Heart right ventricle (tissue), 16 donors: Measurements from ENCODE around the gene PREX1. TPM values are rescaled to one million over a fixed set of nuclear protein-coding genes. Genes with fewer than 3 reads are reported as not detected.

Source experiments
- ATAC-seq, 8 donors: fragments of 200-7000 bp; cut with Tn5 transposase; one replicate each; pipeline ENCODE4 v1.9.1; 2020; ENCODE audit warnings: mild to moderate bottlenecking in 8 of 8, moderate library complexity in 8 of 8, moderate number of reproducible peaks in 1 of 8
- DNase-seq, 2 donors: peaks; one replicate each; pipeline ENCODE4 v3.0.0-alpha.2; 2020
- H3K27ac ChIP-seq, 10 donors: fragments of 200-600 bp; sonication (generic) in 2 of 10; one replicate each; pipeline versions ENCODE4 v1.5.0 to v1.8.0; 2020 to 2022; ENCODE audit warnings: mild to moderate bottlenecking in 3 of 10
- H3K27me3 ChIP-seq, 7 donors: fragments of 200-600 bp; one replicate each; pipeline ENCODE4 v1.8.0; 2021 to 2022; ENCODE audit warnings: mild to moderate bottlenecking in 2 of 7
- H3K36me3 ChIP-seq, 9 donors: fragments of 200-600 bp; sonication (generic) in 1 of 9; one replicate each; pipeline versions ENCODE4 v1.5.0 to v1.8.0; 2020 to 2022; ENCODE audit warnings: mild to moderate bottlenecking in 2 of 9
- H3K4me1 ChIP-seq, 9 donors: fragments of 200-600 bp; sonication (generic) in 1 of 9; one replicate each; pipeline versions ENCODE4 v1.5.0 to v1.8.0; 2020 to 2022; ENCODE audit warnings: mild to moderate bottlenecking in 4 of 9
- H3K4me3 ChIP-seq, 10 donors: fragments of 200-600 bp; sonication (generic) in 2 of 10; one replicate each; pipeline versions ENCODE4 v1.5.0 to v1.8.0; 2020 to 2022; ENCODE audit warnings: mild to moderate bottlenecking in 7 of 10, moderate library complexity in 2 of 10
- H3K9me3 ChIP-seq, 11 donors: fragments of 200-600 bp in 10 of 11; sonication (generic) in 2 of 11; one replicate each; pipeline versions ENCODE4 v1.5.0 to v1.8.0; 2013 to 2022; ENCODE audit warnings: mild to moderate bottlenecking in 2 of 11, control low read depth in 1 of 11, moderate library complexity in 1 of 11
- WGBS, 2 donors: extraction: QIAGEN DNeasy Blood & Tissue Kit; methylation state at CpG; one replicate each; pipeline ENCODE4 v1.1.7; 2013; ENCODE audit warnings: inconsistent platforms in 1 of 2; 5-methylcytosine and 5-hydroxymethylcytosine counted together
- intact Hi-C, 10 donors: fragments of 100-400 bp; cut with DNase I; formaldehyde crosslinking; loops; one replicate each; pipeline versions ENCODE4 v1.11.1 to v1.14.2; 2022
- polyA plus RNA-seq, 2 donors: library from polyadenylated mRNA; stranded (reverse); fragments of 200-250 nt; gene quantifications; one replicate each; pipeline ENCODE4 v1.2.3, GENCODE V29; 2013
- total RNA-seq, 10 donors: library from RNA; stranded (reverse); fragmentation: NEBNext Ultra II Directional in 3 of 10; extraction: Animal tissue kit (Norgen Biotek cat#: 25700) in 3 of 10; gene quantifications; one replicate each; pipeline versions ENCODE4 v1.2.1 to v1.2.4, GENCODE V29; 2021 to 2023
- TF ChIP-seq, protein P1 (sequence below), 9 donors: fragments of 200-600 bp; sonication (generic) in 2 of 9; IDR thresholded peaks; one replicate each; pipeline versions ENCODE4 v1.5.0 to v1.8.0; 2021 to 2022; ENCODE audit warnings: antibody characterized with exemption in 9 of 9, mild to moderate bottlenecking in 5 of 9, moderate library complexity in 1 of 9
- donor health status: Arrhythmogenic right ventricular cardiomyopathy.
- donor health status: ischemic (EF 13 %, LVEDD 7.1; RV severe dilation, severe dysfunction).
- donor health status: healthy with polysubstance abuse.
- donor health status: DM: no; HTN: yes; CAD: no.
- donor health status: DM: no; HTN: no; CAD: no.
- donor health status: ischemic (EF 25% LVEDD 6.9; RV normal size, moderate dysfunction).
- donor health status: ischemic (EF 25% LVEDD 5.7; RV mildly dilated, moderate dysfunction).
- donor health status: healthy.
- donor health status: DM: yes; HTN: yes; CAD: no.
- donor health status: Ischemic cardiomyopathy.
- donor health status: ischemic (EF 35%, LVEDD 5.7; RV mildly dilated, moderate dysfunction).
- donor health status: nonischemic (EF 11% LVEDD 7.7; RV severe dilation, severe dysfunction).
- donor health status: DM: yes; HTN: yes; CAD: no.
- donor health status: PGD.
- donor health status: ischemic (EF 29% LVEDD 5.4; RV normal size, mild dysfunction).
- donor health status: nonischemic (EF 23%, LVEDD 6.1; RV moderate dilation, normal function).

PREX1 gene
- total and polyA plus RNA-seq, 12 donors, result 4.6 to 23.4 (median 8.8) TPM

DNA sequence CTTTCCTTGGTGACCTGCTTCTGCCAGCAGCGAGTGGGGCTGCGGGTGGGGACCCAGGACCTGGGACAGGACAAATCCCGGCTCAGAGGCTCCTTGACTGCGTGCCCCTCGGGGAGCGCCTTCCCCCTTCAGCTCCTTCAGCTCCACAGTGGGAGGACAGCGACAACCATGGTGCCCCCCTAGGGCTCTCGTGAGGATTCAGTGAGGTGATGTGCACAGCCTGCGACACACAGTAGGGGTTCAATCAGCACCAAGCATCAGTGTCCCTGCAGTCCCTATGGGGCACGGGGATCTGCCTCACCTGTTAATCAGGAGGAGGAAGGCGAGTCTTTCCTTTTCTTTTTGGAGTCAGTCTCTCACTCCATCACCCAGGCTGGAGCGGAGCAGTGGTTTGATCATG is 209.2 kb downstream of the PREX1 start:
- H3K9me3 ChIP-seq, result no peaks in the 10 kb centered on the region
- no peak for DNase-seq
- peaks cover 0 to 6% (median 0%) of the 10 kb centered on the region in 9 donors for H3K36me3 ChIP-seq
- peaks cover 12 to 27% (median 20%) of the 10 kb centered on the region in 9 donors for H3K4me1 ChIP-seq
- 85 to 87% methylated on average over 12 of the region's 12 CpGs for WGBS, 2 donors
- no peaks in the 10 kb centered on the region for H3K27me3 ChIP-seq
- ATAC-seq, result no peak
- intact Hi-C loops, result loop anchor here in 1 of 10 donors (5.0 kb wide), 1 partner anchor 941 kb away; no protein-coding TSS in a partner anchor
- no peak overlapping the region for H3K27ac ChIP-seq
- TF ChIP-seq, protein P1, sequence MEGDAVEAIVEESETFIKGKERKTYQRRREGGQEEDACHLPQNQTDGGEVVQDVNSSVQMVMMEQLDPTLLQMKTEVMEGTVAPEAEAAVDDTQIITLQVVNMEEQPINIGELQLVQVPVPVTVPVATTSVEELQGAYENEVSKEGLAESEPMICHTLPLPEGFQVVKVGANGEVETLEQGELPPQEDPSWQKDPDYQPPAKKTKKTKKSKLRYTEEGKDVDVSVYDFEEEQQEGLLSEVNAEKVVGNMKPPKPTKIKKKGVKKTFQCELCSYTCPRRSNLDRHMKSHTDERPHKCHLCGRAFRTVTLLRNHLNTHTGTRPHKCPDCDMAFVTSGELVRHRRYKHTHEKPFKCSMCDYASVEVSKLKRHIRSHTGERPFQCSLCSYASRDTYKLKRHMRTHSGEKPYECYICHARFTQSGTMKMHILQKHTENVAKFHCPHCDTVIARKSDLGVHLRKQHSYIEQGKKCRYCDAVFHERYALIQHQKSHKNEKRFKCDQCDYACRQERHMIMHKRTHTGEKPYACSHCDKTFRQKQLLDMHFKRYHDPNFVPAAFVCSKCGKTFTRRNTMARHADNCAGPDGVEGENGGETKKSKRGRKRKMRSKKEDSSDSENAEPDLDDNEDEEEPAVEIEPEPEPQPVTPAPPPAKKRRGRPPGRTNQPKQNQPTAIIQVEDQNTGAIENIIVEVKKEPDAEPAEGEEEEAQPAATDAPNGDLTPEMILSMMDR (IDR thresholded peaks at IDR 0.05), result no peak
- H3K4me3 ChIP-seq, result no peak overlapping the region

DNA sequence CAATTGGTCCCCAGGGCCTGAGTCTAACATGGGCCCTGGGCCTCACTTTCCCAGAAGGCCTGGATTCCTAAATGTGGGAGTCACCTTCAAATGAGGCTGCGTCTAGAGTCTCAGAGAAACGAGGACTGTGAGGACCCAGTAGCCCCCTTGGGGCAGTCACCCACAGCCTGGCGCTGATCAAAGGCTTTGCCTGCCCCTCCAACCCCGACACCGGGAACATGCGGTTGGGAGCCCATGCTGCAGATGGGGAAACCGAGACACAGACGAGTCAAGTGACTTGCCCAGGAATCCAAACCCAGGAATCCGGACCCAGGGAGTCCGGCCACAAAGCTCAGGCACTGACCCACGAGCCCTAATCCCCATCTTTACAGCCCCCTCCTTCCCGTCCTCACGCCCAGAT is 209.7 kb downstream of the PREX1 start:
- Histone ChIP-seq H3K4me3 (no peak overlapping the region), H3K27me3 (no peaks in the 10 kb centered on the region), H3K4me1 (peaks cover 12 to 27% (median 20%) of the 10 kb centered on the region in 9 donors), H3K27ac (no peak overlapping the region), H3K36me3 (peaks cover 0 to under 1% (median 0%) of the 10 kb centered on the region in 9 donors), H3K9me3 (no peaks in the 10 kb centered on the region)
- DNase-seq (no peak), ATAC-seq (no peak)
- TF ChIP-seq, protein P1 (IDR thresholded peaks at IDR 0.05), result no peak
- intact Hi-C loops, result loop anchor here in 1 of 10 donors (5.0 kb wide), 1 partner anchor 941 kb away; no protein-coding TSS in a partner anchor
- 90 to 91% methylated on average over 13 of the region's 13 CpGs for WGBS, 2 donors

DNA sequence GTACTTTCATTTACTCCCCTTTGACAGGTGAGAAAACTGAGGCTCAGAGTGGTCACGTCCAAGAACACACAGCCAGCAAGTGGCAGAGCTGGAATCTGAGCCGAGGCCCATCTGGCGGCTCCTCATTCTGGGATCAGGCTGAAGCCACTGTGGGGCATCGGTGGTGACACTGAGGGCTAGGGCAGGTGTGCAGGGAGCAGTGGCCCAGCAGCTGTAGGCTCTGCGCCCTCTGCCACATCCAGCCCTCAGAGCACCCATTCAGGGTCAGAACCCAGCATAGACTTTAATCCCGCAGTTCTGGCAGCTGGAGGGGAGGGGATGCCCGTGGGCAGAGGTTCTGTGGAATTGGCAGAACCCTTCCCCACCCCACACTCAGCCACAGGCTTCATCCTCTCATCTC is 210.3 kb downstream of the PREX1 start:
- Histone ChIP-seq H3K27me3 (peaks cover 0 to 5% (median 0%) of the 10 kb centered on the region in 7 donors), H3K4me1 (peaks cover 12 to 27% (median 20%) of the 10 kb centered on the region in 9 donors), H3K27ac (no peak overlapping the region), H3K36me3 (no peaks in the 10 kb centered on the region), H3K9me3 (no peaks in the 10 kb centered on the region), H3K4me3 (no peak overlapping the region)
- ATAC-seq (no peak), DNase-seq (no peak)
- intact Hi-C loops, result loop anchor here in 1 of 10 donors (5.0 kb wide), 1 partner anchor 940 kb away; no protein-coding TSS in a partner anchor
- TF ChIP-seq, protein P1 (IDR thresholded peaks at IDR 0.05), result no peak
- WGBS, 2 donors, result 95 to 96% methylated on average over 7 of the region's 7 CpGs

DNA sequence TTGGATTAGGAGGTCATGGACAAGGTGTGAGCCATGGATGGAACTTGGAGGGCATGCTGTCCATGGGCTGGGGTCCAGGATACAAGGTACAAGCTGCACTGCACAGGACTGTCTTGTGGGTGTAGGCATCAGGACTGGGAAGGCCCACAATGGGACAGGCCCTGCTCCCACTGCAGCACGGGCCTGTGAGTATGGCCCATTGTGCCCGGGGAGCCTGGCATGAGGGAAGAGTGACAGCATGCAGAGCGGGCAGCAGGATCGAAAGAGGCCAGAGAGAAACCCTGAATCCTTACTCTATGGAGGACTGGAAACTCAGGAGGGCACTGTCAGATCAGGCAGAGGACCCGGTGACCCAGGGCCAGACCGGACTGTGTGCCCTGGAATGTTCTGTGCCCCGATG is 211.3 kb downstream of the PREX1 start:
- DNase-seq (no peak), ATAC-seq (no peak)
- Histone ChIP-seq H3K4me1 (peaks cover 12 to 22% (median 15%) of the 10 kb centered on the region in 9 donors), H3K36me3 (no peaks in the 10 kb centered on the region), H3K27me3 (peaks cover 0 to 9% (median 0%) of the 10 kb centered on the region in 7 donors), H3K27ac (no peak overlapping the region), H3K4me3 (no peak overlapping the region), H3K9me3 (no peaks in the 10 kb centered on the region)
- intact Hi-C loops, result loop anchor here in 1 of 10 donors (5.0 kb wide), 1 partner anchor 939 kb away; no protein-coding TSS in a partner anchor
- WGBS, 2 donors, result 85 to 96% methylated on average over 7 of the region's 7 CpGs
- TF ChIP-seq, protein P1 (IDR thresholded peaks at IDR 0.05), result no peak
